K562 (cell line): ENCODE measurements around the gene FTO. TPM values are rescaled to one million over a fixed set of nuclear protein-coding genes. Genes with fewer than 3 reads are reported as not detected.
"Not testable (repeated sequence)": the region's sequence is repeated elsewhere in the genome, so short reads cannot be mapped to it uniquely, and the experiment has no call there.

ENCODE experiments used
- ATAC-seq: fragments of 200-7000 bp; cut with Tn5 transposase; 3 replicates; pipeline ENCODE4 v1.9.1; 2020; ENCODE audit warnings: moderate library complexity
- BruUV-seq: library from RNA; stranded (reverse); fragments of 400-500 nt; replicated peaks from 2 replicates; lab custom pipeline; 2021; lab: Mats Ljungman, UMichigan
- CTCF ChIA-PET: fragments of 300-600 bp; formaldehyde crosslinking; extraction: SDS; loops from one replicate; lab custom pipeline; 2021; ENCODE audit warnings: low intra/inter-chr PET ratio; lab: Yijun Ruan, JAX
- POLR2A ChIA-PET: fragments of 300-600, 350-650 bp; sonication (Branson Sonifier 250); formaldehyde crosslinking; extraction: SDS; loops from one replicate; lab custom pipeline; 2021; ENCODE audit warnings: antibody characterized with exemption, inconsistent platforms; lab: Yijun Ruan, JAX
- DNase-seq, 4 experiments: peaks; one replicate each; pipeline versions ENCODE4 v3.0.0 to v3.0.0-alpha.2; 2011 to 2018; ENCODE audit warnings: low spot score in 3 of 4, mixed read lengths in 3 of 4; ENCODE audit errors: extremely low read depth in 1 of 4
- FAIRE-seq: peaks from 2 replicates; lab custom pipeline; 2011; peaks lifted over from hg19 to GRCh38; lab: Jason Lieb, UNC
- H2AFZ ChIP-seq: 2 replicates; pipeline ENCODE4 v1.6.0; 2011; ENCODE audit warnings: low read depth, low read length, control low read depth, inconsistent platforms
- H3K27ac ChIP-seq: fragments of 200-600 bp; 3 replicates; pipeline ENCODE4 v1.8.0; 2011; ENCODE audit warnings: low read depth, mild to moderate bottlenecking, control low read depth, inconsistent platforms, low read length, moderate library complexity, mixed read lengths; ENCODE audit errors: extremely low read depth
- H3K27me3 ChIP-seq, 2 experiments: fragments of 300-600 bp in 1 of 2; 2 replicates in 1 of 2; 3 replicates in 1 of 2; pipeline versions ENCODE4 v1.6.0 to v1.8.0; 2011; ENCODE audit warnings: inconsistent platforms in 2 of 2, low read length in 2 of 2, mild to moderate bottlenecking in 1 of 2, mixed read lengths in 1 of 2, moderate library complexity in 1 of 2; ENCODE audit not compliant: control insufficient read depth in 2 of 2, insufficient read depth in 2 of 2
- H3K36me3 ChIP-seq: fragments of 300-600 bp; 3 replicates; pipeline ENCODE4 v1.8.0; 2011; ENCODE audit warnings: mild to moderate bottlenecking, low read length, inconsistent platforms; ENCODE audit not compliant: control insufficient read depth, insufficient read depth
- H3K4me1 ChIP-seq, 2 experiments: fragments of 200-600 bp in 1 of 2; replicated peaks in 1 of 2; 2 replicates in 1 of 2; 3 replicates in 1 of 2; pipeline versions ENCODE4 v1.5.1 to v1.8.0; 2011; ENCODE audit warnings: inconsistent platforms in 2 of 2, low read length in 2 of 2, mild to moderate bottlenecking in 1 of 2, mixed read lengths in 1 of 2, moderate library complexity in 1 of 2; ENCODE audit not compliant: control insufficient read depth in 2 of 2, insufficient read depth in 2 of 2
- H3K4me2 ChIP-seq: 2 replicates; pipeline ENCODE4 v1.6.1; 2011; ENCODE audit warnings: low read length, control low read depth, inconsistent platforms, mixed read lengths; ENCODE audit not compliant: insufficient read depth
- H3K4me3 ChIP-seq: fragments of 200-600 bp; sonication (generic), shearing (Covaris generic); 2 replicates; pipeline ENCODE4 v1.5.1; 2016; ENCODE audit warnings: control low read depth, inconsistent platforms
- H3K79me2 ChIP-seq: fragments of 200-600 bp; 3 replicates; pipeline ENCODE4 v1.8.0; 2011; ENCODE audit warnings: low read length, inconsistent platforms; ENCODE audit not compliant: control insufficient read depth, insufficient read depth
- H3K9ac ChIP-seq, 2 experiments: 2 replicates each; pipeline versions ENCODE4 v1.6.0 to v1.6.1; 2011; ENCODE audit warnings: low read depth in 2 of 2, low read length in 2 of 2, control low read depth in 1 of 2, inconsistent platforms in 1 of 2, mild to moderate bottlenecking in 1 of 2, mixed read lengths in 1 of 2; ENCODE audit not compliant: insufficient read depth in 1 of 2
- H3K9me1 ChIP-seq: one replicate; pipeline ENCODE4 v1.6.0; 2011; ENCODE audit warnings: inconsistent platforms, mild to moderate bottlenecking, low read length, moderate library complexity; ENCODE audit not compliant: control insufficient read depth, insufficient read depth
- H3K9me3 ChIP-seq: replicated peaks from 2 replicates; pipeline ENCODE4 v1.5.1; 2011; ENCODE audit warnings: low read depth, low read length, inconsistent platforms; ENCODE audit not compliant: control insufficient read depth, insufficient read depth
- H4K20me1 ChIP-seq: replicated peaks from 2 replicates; pipeline ENCODE4 v1.6.1; 2011; ENCODE audit warnings: low read length, inconsistent platforms, mixed read lengths; ENCODE audit not compliant: control insufficient read depth, insufficient read depth
- CBX1 ChIP-seq: sonication (generic); IDR thresholded peaks from 2 replicates; pipeline ENCODE4 v1.6.1; 2016; ENCODE audit warnings: antibody characterized with exemption, low read depth, mild to moderate bottlenecking
- CREM ChIP-seq: IDR thresholded peaks from 2 replicates; pipeline ENCODE4 v1.6.1; 2014; ENCODE audit warnings: antibody characterized with exemption, low read depth
- ELF2 ChIP-seq: fragments of 250-450 bp; sonication (Bioruptor Pico); IDR thresholded peaks from 2 replicates; pipeline ENCODE4 v1.5.0; 2021; ENCODE audit warnings: mild to moderate bottlenecking
- FOXP1 ChIP-seq: sonication (generic); formaldehyde crosslinking; IDR thresholded peaks from 2 replicates; pipeline ENCODE4 v1.8.0; 2022; ENCODE audit warnings: mild to moderate bottlenecking, missing genetic modification reagents
- LARP7 ChIP-seq: fragments of 450-650 bp; IDR thresholded peaks from 2 replicates; pipeline ENCODE4 v1.6.1; 2016
- RCOR1 ChIP-seq, 2 experiments: IDR thresholded peaks; 2 replicates each; pipeline ENCODE4 v1.6.1; 2012; ENCODE audit warnings: low read depth in 2 of 2, low read length in 2 of 2, borderline replicate concordance in 1 of 2, improper control_type of control experiment in 1 of 2
- RNF219 ChIP-seq: fragments of 250-450 bp; sonication (Bioruptor Pico); IDR thresholded peaks from 2 replicates; pipeline ENCODE4 v1.5.0; 2022; ENCODE audit warnings: mild to moderate bottlenecking
- TCF7 ChIP-seq: sonication (generic); IDR thresholded peaks from 2 replicates; pipeline ENCODE4 v1.6.1; 2016; ENCODE audit warnings: antibody characterized with exemption, borderline replicate concordance
- WHSC1 ChIP-seq: IDR thresholded peaks from one replicate; pipeline ENCODE4 v1.6.1; 2012; ENCODE audit warnings: low read length, control low read depth, inconsistent platforms
- ZNF551 ChIP-seq: fragments of 250-450 bp; sonication (Bioruptor Pico); IDR thresholded peaks from 2 replicates; pipeline ENCODE4 v1.5.0; 2021; ENCODE audit warnings: mild to moderate bottlenecking, moderate library complexity
- WGBS: fragments of 100-300 bp; shearing (Covaris generic); methylation state at CpG from one replicate; pipeline ENCODE4 v1.1.6; 2016; ENCODE audit warnings: low coverage, mixed read lengths; ENCODE audit not compliant: insufficient coverage; ENCODE audit errors: missing lambda C conversion rate; 5-methylcytosine and 5-hydroxymethylcytosine counted together
- in situ Hi-C: fragments of 300-500 bp; cut with MboI; formaldehyde crosslinking; loops from 4 replicates; pipeline ENCODE4 v1.15.0; 2018; ENCODE audit warnings: inconsistent platforms, mixed read lengths
- intact Hi-C: fragments of 100-400 bp; cut with micrococcal nuclease; formaldehyde crosslinking; loops from 2 replicates; pipeline ENCODE4 v1.14.2; 2022
- polyA plus RNA-seq, 8 experiments: library from polyadenylated mRNA; depleted of rRNA in 4 of 8; stranded (reverse) in 5 of 8; unstranded in 3 of 8; fragments of >200 nt; fragmentation: Nextera tagmentation in 2 of 8; fragmentation: Illumina TruSeq in 1 of 8; extraction: Ambion mirVana in 2 of 8; extraction: Trizol in 1 of 8; gene quantifications; 2 replicates each; pipeline versions ENCODE4 v1.2.1 to v1.2.3, GENCODE V29; 2011 to 2014; ENCODE audit warnings: inconsistent platforms in 1 of 8, missing spikeins in 1 of 8
- total RNA-seq, 7 experiments: library from RNA; depleted of rRNA in 6 of 7; stranded (reverse); fragments of >200 nt in 6 of 7; fragmentation: Illumina TruSeq in 2 of 7; extraction: Trizol in 2 of 7; gene quantifications; 2 replicates each; pipeline versions ENCODE4 v1.2.1 to v1.2.3, GENCODE V29; 2011 to 2021; ENCODE audit warnings: low replicate concordance in 1 of 7

Gene FTO
- total and polyA plus RNA-seq, 9 of the 15 experiments (the other 6 are each of a cell fraction or from before 2014, with no cell fraction given): 11.3 to 27.7 (median 25.5) TPM

- no peak for TF ChIP-seq RCOR1 (IDR thresholded peaks at IDR 0.05; ENCODE audit: borderline replicate concordance in 1 of 2, low read depth in 2 of 2, low read length in 2 of 2)
- TF ChIP-seq, all 486 proteins: peak for 1
Measured at GRCh38 chr16:53886482-53887378, 182.8 kb downstream of the FTO start (continued).

GRCh38 chr16:53888222-53888621 lies 184.3 kb downstream of the FTO start:
- H2AFZ ChIP-seq: no peak overlapping the region
- no peak for TF ChIP-seq ZNF551
- no peak for TF ChIP-seq LARP7
- no peak for TF ChIP-seq FOXP1
- no peak for TF ChIP-seq WHSC1
- TF ChIP-seq ELF2: no peak
- no peak for TF ChIP-seq CREM
- TF ChIP-seq RNF219 (CRISPR knock-in tag): no peak
- TF ChIP-seq CBX1: no peak
- TF ChIP-seq TCF7: no peak
- in situ Hi-C loops (no loop called here), intact Hi-C loops (no loop called here)
- no peaks in the 10 kb centered on the region for H3K4me1 ChIP-seq
- ChIA-PET CTCF (no interaction called here), POLR2A (no interaction called here)
- ATAC-seq: no peak
- no peaks in the 10 kb centered on the region for H3K9me1 ChIP-seq
- WGBS: 40% methylated on average over 3 of the region's 3 CpGs
- DNase-seq: no peak
- H3K4me3 ChIP-seq: no peak overlapping the region
- H3K36me3 ChIP-seq: no peaks in the 10 kb centered on the region
- H3K9ac ChIP-seq: no peak overlapping the region
- H3K27ac ChIP-seq: no peak overlapping the region
- H3K27me3 ChIP-seq: no peaks in the 10 kb centered on the region
- no peak for FAIRE-seq
- BruUV-seq: no TSS peak
- no peaks in the 10 kb centered on the region for H3K79me2 ChIP-seq
- H3K4me2 ChIP-seq: no peak overlapping the region
- H4K20me1 ChIP-seq: no peaks in the 10 kb centered on the region
- H3K9me3 ChIP-seq: no peaks in the 10 kb centered on the region

- H3K9me3 ChIP-seq, H3K36me3 ChIP-seq, H3K79me2 ChIP-seq, H3K27me3 ChIP-seq, H3K27ac ChIP-seq, POLR2A ChIA-PET, H3K4me1 ChIP-seq, H3K4me3 ChIP-seq, H4K20me1 ChIP-seq, H3K4me2 ChIP-seq, ATAC-seq, BruUV-seq, H3K9ac ChIP-seq, in situ Hi-C loops, DNase-seq, H3K9me1 ChIP-seq, FAIRE-seq, H2AFZ ChIP-seq, intact Hi-C loops: not testable (repeated sequence)
- CTCF ChIA-PET: interaction anchor here (0.6 kb wide), 1 partner anchor 1111 kb away, joined by 4 read pairs; no protein-coding TSS in a partner anchor
- 82% methylated on average over 8 of the region's 8 CpGs for WGBS
Measured at GRCh38 chr16:53890877-53891276, 186.9 kb downstream of the FTO start.
